ENCODE data around the gene SELE. TPM values are rescaled to one million over a fixed set of nuclear protein-coding genes. Genes with fewer than 3 reads are reported as not detected.
A peak's percentile ranks its signal among the peaks of the same experiment; 100 is the strongest.

Gene SELE
- total and polyA plus RNA-seq, 2 of the 13 experiments (the other 11 are each of a cell fraction or from before 2014, with no cell fraction given): 0.04 to 0.09 TPM

DNA sequence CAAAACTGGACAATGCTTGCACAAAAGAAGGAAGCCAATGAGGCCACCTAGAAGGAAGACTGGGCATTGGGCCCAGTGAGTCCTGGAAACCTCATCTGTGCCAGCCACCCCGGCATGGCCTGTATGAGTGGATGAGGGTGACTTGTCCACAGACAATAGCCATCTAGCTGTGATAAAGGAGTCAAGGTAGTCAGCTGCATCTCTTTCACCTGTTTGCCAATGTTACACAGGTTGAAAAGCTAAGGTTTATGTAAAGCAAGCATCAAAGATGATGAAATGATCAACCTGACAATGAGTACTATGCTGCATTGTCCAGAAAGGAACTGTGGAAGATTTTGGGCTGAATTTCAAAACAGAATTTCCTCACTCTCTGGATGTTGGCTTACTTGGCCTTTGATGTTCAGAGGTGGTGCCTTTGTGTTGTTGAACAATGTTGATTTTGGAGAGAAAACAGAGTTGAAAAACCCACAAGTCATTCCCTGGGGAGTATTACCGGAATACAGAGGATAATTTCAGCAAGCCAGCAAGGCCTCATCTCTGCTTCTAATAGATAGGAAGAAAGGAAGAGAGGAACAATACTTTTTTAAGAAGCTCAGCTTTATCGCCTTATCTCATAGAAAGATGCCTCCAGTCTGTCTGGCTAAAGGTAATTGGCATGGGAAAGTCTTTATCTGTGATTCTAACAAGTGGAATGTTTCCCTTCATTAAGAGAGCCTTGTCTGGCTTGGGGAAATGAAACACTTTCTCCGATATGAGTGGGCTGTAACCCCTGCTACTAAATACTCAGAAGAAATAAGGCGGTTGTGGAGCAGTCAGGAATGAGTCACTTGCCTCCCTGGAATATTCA lies 11.4 kb upstream of the SELE start:
- peak; percentile 94 for ATAC-seq
- Histone ChIP-seq H3K4me1 (ENCODE audit: insufficient read depth, low read length) (peaks cover 27% of the 10 kb centered on the region), H3K4me3 (replicated peaks in 1 of 3; ENCODE audit: insufficient read depth in 1 of 3, low read depth in 2 of 3, low read length in 3 of 3) (peak overlapping the region; percentile 11 to 23 (median 16); a peak in 2 of 6 replicates), H4K20me1 (ENCODE audit: insufficient read depth, low read length) (no peaks in the 10 kb centered on the region), H3K27ac (ENCODE audit: extremely low read length, insufficient read depth, low read length) (peak overlapping the region; percentile 61), H3K27me3 (ENCODE audit: control insufficient read depth in 1 of 2, insufficient read depth in 2 of 2, low read length in 2 of 2) (no peaks in the 10 kb centered on the region), H3K36me3 (replicated peaks in 1 of 2; ENCODE audit: control insufficient read depth in 1 of 2, insufficient read depth in 2 of 2, low read length in 2 of 2) (no peaks in the 10 kb centered on the region), H3K79me2 (ENCODE audit: insufficient read depth, low read length) (no peaks in the 10 kb centered on the region), H3K9ac (ENCODE audit: insufficient read depth, low read depth, low read length) (peak overlapping the region; percentile 52), H3K9me3 (ENCODE audit: low read length) (no peaks in the 10 kb centered on the region), H3K4me2 (ENCODE audit: low read depth, low read length) (peak overlapping the region; percentile 62), H2AFZ (ENCODE audit: low read length) (peak overlapping the region; percentile 12)
- DNase-seq (ENCODE audit: low spot score): peak; percentile 97
- no TSS peak for BruUV-seq (replicated peaks)
- CTCF ChIA-PET (ENCODE audit: low intra/inter-chr PET ratio, low total read pairs): no interaction called here
- in situ Hi-C loops (cut with HindIII; ENCODE audit: extremely low pct_ligation_motif_present, low pct_unique_long_range_greater_than_20kb): no loop called here
- FAIRE-seq: peak; percentile 57
- intact Hi-C loops (cut with micrococcal nuclease; ENCODE audit: unreplicated experiment): no loop called here
- WGBS (ENCODE audit: low lambda C conversion rate): 5% methylated on average over 5 of the region's 5 CpGs
- POLR2A ChIA-PET: interaction anchor here (1.1 kb wide), 1 partner anchor 159 kb away, joined by 4 read pairs; the partner anchor contains the start of gene F5
- TF ChIP-seq, protein P1, sequence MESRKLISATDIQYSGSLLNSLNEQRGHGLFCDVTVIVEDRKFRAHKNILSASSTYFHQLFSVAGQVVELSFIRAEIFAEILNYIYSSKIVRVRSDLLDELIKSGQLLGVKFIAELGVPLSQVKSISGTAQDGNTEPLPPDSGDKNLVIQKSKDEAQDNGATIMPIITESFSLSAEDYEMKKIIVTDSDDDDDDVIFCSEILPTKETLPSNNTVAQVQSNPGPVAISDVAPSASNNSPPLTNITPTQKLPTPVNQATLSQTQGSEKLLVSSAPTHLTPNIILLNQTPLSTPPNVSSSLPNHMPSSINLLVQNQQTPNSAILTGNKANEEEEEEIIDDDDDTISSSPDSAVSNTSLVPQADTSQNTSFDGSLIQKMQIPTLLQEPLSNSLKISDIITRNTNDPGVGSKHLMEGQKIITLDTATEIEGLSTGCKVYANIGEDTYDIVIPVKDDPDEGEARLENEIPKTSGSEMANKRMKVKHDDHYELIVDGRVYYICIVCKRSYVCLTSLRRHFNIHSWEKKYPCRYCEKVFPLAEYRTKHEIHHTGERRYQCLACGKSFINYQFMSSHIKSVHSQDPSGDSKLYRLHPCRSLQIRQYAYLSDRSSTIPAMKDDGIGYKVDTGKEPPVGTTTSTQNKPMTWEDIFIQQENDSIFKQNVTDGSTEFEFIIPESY (CRISPR knock-in tag; IDR thresholded peaks at IDR 0.05): peak; percentile 31; the same call in 1 of the 2 replicates
- TF ChIP-seq, protein P2, sequence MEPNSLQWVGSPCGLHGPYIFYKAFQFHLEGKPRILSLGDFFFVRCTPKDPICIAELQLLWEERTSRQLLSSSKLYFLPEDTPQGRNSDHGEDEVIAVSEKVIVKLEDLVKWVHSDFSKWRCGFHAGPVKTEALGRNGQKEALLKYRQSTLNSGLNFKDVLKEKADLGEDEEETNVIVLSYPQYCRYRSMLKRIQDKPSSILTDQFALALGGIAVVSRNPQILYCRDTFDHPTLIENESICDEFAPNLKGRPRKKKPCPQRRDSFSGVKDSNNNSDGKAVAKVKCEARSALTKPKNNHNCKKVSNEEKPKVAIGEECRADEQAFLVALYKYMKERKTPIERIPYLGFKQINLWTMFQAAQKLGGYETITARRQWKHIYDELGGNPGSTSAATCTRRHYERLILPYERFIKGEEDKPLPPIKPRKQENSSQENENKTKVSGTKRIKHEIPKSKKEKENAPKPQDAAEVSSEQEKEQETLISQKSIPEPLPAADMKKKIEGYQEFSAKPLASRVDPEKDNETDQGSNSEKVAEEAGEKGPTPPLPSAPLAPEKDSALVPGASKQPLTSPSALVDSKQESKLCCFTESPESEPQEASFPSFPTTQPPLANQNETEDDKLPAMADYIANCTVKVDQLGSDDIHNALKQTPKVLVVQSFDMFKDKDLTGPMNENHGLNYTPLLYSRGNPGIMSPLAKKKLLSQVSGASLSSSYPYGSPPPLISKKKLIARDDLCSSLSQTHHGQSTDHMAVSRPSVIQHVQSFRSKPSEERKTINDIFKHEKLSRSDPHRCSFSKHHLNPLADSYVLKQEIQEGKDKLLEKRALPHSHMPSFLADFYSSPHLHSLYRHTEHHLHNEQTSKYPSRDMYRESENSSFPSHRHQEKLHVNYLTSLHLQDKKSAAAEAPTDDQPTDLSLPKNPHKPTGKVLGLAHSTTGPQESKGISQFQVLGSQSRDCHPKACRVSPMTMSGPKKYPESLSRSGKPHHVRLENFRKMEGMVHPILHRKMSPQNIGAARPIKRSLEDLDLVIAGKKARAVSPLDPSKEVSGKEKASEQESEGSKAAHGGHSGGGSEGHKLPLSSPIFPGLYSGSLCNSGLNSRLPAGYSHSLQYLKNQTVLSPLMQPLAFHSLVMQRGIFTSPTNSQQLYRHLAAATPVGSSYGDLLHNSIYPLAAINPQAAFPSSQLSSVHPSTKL (CRISPR knock-in tag; IDR thresholded peaks at IDR 0.05): peak; percentile 92
- TF ChIP-seq TBX3 (IDR thresholded peaks at IDR 0.05; ENCODE audit: borderline replicate concordance): peak; percentile 55; the same call in 1 of the 2 replicates
- TF ChIP-seq JUN (CRISPR knock-in tag; IDR thresholded peaks at IDR 0.05): 0 out of 2 replicates have a peak, but pooled peaks have one; percentile 27
- TF ChIP-seq ZNF253 (CRISPR knock-in tag; IDR thresholded peaks at IDR 0.05; ENCODE audit: borderline replicate concordance): no peak
- TF ChIP-seq ZNF589 (CRISPR knock-in tag; conservative IDR thresholded peaks at IDR 0.05): no peak
- TF ChIP-seq, protein P3, sequence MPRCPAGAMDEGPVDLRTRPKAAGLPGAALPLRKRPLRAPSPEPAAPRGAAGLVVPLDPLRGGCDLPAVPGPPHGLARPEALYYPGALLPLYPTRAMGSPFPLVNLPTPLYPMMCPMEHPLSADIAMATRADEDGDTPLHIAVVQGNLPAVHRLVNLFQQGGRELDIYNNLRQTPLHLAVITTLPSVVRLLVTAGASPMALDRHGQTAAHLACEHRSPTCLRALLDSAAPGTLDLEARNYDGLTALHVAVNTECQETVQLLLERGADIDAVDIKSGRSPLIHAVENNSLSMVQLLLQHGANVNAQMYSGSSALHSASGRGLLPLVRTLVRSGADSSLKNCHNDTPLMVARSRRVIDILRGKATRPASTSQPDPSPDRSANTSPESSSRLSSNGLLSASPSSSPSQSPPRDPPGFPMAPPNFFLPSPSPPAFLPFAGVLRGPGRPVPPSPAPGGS (CRISPR knock-in tag; IDR thresholded peaks at IDR 0.05): no peak
- TF ChIP-seq HMG20B (CRISPR knock-in tag; conservative IDR thresholded peaks at IDR 0.05): peak; percentile 73
- TF ChIP-seq POLR2A (IDR thresholded peaks at IDR 0.05; ENCODE audit: insufficient read depth in 1 of 2, low read depth in 2 of 2, low read length in 2 of 2): 0 out of 4 replicates have a peak, but pooled peaks of 1 of the 2 experiments have one; percentile 36
- peak; percentile 72; the same call in 1 of the 2 replicates for TF ChIP-seq TFAP4 (IDR thresholded peaks at IDR 0.05; ENCODE audit: borderline replicate concordance, low read depth)

Measured in HepG2 (cell line).